AG04450 (cell line): ENCODE measurements around the gene EFHD1. TPM values are rescaled to one million over a fixed set of nuclear protein-coding genes. Genes with fewer than 3 reads are reported as not detected.
"Not testable (repeated sequence)": the region's sequence is repeated elsewhere in the genome, so short reads cannot be mapped to it uniquely, and the experiment has no call there.

ENCODE experiments used
- CTCF ChIA-PET: fragments of 300-600, 350-600 bp; formaldehyde crosslinking; extraction: SDS; loops from one replicate; lab custom pipeline; 2022; ENCODE audit warnings: antibody characterized with exemption, inconsistent platforms; lab: Charles Lee
- POLR2A ChIA-PET: fragments of 350-600 bp; formaldehyde crosslinking; extraction: SDS; loops from one replicate; lab custom pipeline; 2021; ENCODE audit warnings: antibody characterized with exemption, inconsistent platforms; lab: Yijun Ruan, JAX
- DNase-seq: peaks from one replicate; pipeline ENCODE4 v3.0.0-alpha.2; 2011; ENCODE audit warnings: low read depth, low spot score
- H3K27ac ChIP-seq: one replicate; pipeline ENCODE4 v1.5.1; 2012; ENCODE audit warnings: low read depth, low read length, control low read depth
- H3K27me3 ChIP-seq: one replicate; pipeline ENCODE4 v1.6.0; 2012; ENCODE audit warnings: low read length; ENCODE audit not compliant: control insufficient read depth, insufficient read depth
- H3K4me3 ChIP-seq: 2 replicates; pipeline ENCODE4 v1.5.1; 2011; ENCODE audit warnings: mild to moderate bottlenecking, low read depth, low read length, control low read depth
- H3K9me3 ChIP-seq: 2 replicates; pipeline ENCODE4 v1.5.1; 2012; ENCODE audit warnings: low read length; ENCODE audit not compliant: control insufficient read depth, insufficient read depth
- polyA plus RNA-seq: library from polyadenylated mRNA; depleted of rRNA; stranded (reverse); fragments of >200 nt; gene quantifications from 2 replicates; pipeline ENCODE4 v1.2.3, GENCODE V29; 2011
- TF ChIP-seq, protein P1 (sequence below): IDR thresholded peaks from 2 replicates; pipeline ENCODE4 v1.5.1; 2011; ENCODE audit warnings: low read depth, low read length, control low read depth, inconsistent platforms

Gene EFHD1
- polyA plus RNA-seq, 1 experiment = 0.05 TPM

DNA sequence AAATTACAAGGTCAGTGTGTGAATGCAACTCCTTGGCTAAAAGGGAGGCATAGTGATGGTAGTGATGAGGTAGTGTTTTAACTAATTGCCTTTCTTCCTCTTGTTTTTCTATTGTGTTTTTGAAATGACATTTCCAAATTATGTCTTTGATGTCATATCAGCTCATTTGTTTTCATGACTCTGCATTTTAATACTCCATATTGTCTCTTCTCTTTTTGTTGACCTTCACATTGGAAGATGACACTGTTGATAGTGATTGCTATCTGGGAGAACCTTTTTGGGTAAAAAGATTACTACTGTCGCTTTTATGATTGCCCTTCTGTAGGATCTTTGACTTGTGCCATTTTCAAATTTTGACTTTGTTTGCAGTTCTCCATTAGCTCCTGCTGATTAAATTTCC, 66.8 kb downstream of the EFHD1 start:
- H3K27ac ChIP-seq = no peak overlapping the region
- no peak for DNase-seq
- H3K27me3 ChIP-seq = no peaks in the 10 kb centered on the region
- no peaks in the 10 kb centered on the region; the same call in 1 of the 2 replicates for H3K9me3 ChIP-seq
- TF ChIP-seq, protein P1, sequence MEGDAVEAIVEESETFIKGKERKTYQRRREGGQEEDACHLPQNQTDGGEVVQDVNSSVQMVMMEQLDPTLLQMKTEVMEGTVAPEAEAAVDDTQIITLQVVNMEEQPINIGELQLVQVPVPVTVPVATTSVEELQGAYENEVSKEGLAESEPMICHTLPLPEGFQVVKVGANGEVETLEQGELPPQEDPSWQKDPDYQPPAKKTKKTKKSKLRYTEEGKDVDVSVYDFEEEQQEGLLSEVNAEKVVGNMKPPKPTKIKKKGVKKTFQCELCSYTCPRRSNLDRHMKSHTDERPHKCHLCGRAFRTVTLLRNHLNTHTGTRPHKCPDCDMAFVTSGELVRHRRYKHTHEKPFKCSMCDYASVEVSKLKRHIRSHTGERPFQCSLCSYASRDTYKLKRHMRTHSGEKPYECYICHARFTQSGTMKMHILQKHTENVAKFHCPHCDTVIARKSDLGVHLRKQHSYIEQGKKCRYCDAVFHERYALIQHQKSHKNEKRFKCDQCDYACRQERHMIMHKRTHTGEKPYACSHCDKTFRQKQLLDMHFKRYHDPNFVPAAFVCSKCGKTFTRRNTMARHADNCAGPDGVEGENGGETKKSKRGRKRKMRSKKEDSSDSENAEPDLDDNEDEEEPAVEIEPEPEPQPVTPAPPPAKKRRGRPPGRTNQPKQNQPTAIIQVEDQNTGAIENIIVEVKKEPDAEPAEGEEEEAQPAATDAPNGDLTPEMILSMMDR = no peak
- POLR2A ChIA-PET = no interaction called here
- H3K4me3 ChIP-seq = no peak overlapping the region
- CTCF ChIA-PET = interaction anchor here (0.8 to 1.3 kb wide), 3 partner anchors 33 to 552 kb away, joined by 3 to 4 read pairs (median 3); partner anchors contain the start of gene ATG16L1

DNA sequence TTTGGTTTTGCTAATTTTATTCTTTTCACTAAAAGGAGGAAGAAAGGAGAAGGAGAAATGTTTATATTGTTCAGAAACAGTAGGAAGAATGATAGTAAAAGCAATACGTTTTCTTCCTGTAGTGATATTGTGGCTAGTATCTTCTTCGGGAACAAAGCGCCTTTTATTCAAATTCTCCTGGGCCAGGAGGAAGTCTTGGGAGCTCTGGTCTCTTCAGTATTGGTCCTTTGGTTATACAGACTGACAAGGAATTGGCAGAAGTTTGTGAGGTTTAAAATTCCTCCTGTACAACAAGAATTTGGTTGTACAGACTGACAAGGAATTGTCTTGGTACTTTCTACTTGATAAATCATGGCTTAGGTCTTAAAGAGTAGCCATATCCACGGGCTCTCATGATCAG, 73.7 kb downstream of the EFHD1 start:
- DNase-seq = no peak
- ChIA-PET CTCF (no interaction called here), POLR2A (no interaction called here)
- no peak overlapping the region for H3K27ac ChIP-seq
- no peak overlapping the region for H3K4me3 ChIP-seq
- H3K9me3 ChIP-seq = no peaks in the 10 kb centered on the region
- TF ChIP-seq, protein P1 = no peak
- H3K27me3 ChIP-seq = no peaks in the 10 kb centered on the region

DNA sequence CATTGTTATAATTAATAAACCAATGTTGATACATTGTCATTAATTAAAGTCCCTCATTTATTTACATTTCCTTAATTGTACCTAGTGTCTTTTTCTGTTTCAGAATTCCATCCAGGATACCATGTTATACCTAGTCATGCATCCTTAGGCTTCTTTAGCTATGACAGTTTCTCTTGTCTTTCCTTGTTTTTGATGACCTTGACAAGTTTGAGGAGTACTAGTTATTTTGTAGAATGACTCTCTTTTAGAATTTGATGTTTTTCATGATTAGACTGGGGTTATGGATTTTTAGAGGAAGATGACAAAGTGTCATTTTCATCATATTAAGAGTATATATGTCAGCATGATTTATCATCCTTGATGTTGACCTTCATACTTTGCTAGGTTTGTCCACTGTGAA, 80.1 kb downstream of the EFHD1 start:
- Histone ChIP-seq H3K4me3 (no peak overlapping the region), H3K27ac (no peak overlapping the region), H3K27me3 (no peaks in the 10 kb centered on the region), H3K9me3 (no peaks in the 10 kb centered on the region)
- CTCF ChIA-PET = no interaction called here
- POLR2A ChIA-PET = interaction anchor here (0.6 kb wide), 1 partner anchor 106 kb away, joined by 3 read pairs; no protein-coding TSS in a partner anchor
- TF ChIP-seq, protein P1 = no peak
- no peak for DNase-seq

DNA sequence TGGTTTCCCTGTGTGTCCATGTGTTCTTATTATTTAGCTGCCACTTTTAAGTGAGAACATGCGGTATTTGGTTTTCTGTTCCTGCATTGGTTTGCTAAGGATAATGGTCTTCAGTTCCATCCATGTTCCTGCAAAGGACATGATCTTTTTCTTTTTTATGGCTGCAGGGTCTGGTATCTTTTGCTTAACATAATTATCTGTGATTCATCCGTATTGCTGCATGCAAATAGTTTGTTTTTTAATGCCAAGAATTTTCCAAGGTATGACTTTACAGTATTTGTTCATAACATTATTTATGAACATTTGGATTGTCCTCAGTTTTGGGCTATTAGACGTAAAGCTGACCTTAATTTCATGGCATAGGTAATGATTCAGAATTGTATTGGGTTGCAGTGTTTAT, 81.6 kb downstream of the EFHD1 start:
- no peak for DNase-seq
- Histone ChIP-seq H3K27ac (no peak overlapping the region), H3K27me3 (no peaks in the 10 kb centered on the region), H3K4me3 (no peak overlapping the region), H3K9me3 (no peaks in the 10 kb centered on the region)
- POLR2A ChIA-PET = no interaction called here
- TF ChIP-seq, protein P1 = no peak
- CTCF ChIA-PET = interaction anchor here (0.6 kb wide), 1 partner anchor 112 kb away, joined by 5 read pairs; no protein-coding TSS in a partner anchor

- POLR2A ChIA-PET = interaction anchor here (0.6 kb wide), 1 partner anchor 36 kb away, joined by 5 read pairs; no protein-coding TSS in a partner anchor
- H3K4me3 ChIP-seq, H3K27ac ChIP-seq, CTCF ChIA-PET, H3K27me3 ChIP-seq, DNase-seq, H3K9me3 ChIP-seq: not testable (repeated sequence)
Observed at GRCh38 chr2:232720056-232720455, 86.7 kb downstream of the EFHD1 start.

GRCh38 chr2:232721261-232721660, 87.9 kb downstream of the EFHD1 start:
- TF ChIP-seq, protein P1 = no peak
- no peak overlapping the region for H3K27ac ChIP-seq
- POLR2A ChIA-PET = no interaction called here
- no peak overlapping the region for H3K4me3 ChIP-seq
- no peaks in the 10 kb centered on the region for H3K9me3 ChIP-seq
- no peak for DNase-seq
- H3K27me3 ChIP-seq = no peaks in the 10 kb centered on the region
- CTCF ChIA-PET = no interaction called here
